ENCODE results near the gene STRC. TPM values are rescaled to one million over a fixed set of nuclear protein-coding genes. Genes with fewer than 3 reads are reported as not detected.

Gene STRC
- 1.6 TPM for total RNA-seq

GRCh38 chr15:43618700-43619099 is at the start of gene STRC:
Gene STRC (minus strand): TSS chr15:43618800. CDS start chr15:43618722, 78 bp downstream.

DNA sequence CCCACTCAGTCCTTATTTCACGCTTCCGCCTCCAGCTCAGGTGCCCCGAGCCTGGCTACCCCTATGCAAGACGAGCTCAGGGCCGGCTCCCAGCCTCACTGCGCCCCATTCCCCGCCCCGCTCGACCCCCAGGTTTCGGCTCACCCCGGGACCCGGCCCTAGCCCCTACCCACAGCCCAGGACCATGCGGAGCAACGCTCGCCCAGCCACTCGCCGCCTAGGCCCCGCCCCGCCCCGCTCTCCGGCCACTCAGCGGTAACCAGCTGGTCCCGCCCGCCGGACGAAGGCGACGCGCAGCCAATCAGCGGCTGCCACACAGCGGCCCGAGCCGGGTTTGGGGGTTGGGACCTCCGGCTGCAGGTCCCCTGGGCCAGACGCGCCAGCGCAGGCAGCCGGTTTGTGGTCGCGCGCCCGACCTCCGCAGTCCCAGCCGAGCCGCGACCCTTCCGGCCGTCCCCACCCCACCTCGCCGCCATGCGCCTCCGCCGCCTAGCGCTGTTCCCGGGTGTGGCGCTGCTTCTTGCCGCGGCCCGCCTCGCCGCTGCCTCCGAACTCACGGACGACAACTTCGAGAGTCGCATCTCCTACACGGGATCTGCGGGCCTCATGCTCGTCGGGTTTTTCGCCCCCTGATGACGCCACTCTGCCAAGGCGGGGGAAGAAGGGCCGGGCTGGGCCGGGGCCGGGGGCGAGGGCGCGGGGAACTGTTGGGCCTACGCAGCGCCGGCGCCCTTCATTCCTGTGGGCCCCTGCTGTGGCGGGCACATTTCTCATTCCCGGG is 30.2 kb upstream of the STRC start, which contains the start of gene CATSPER2:
CATSPER2 (minus strand) TSS at position 196 of the 781 bp plus-strand sequence. CDS start 783 bp downstream, outside the sequence.

DNA sequence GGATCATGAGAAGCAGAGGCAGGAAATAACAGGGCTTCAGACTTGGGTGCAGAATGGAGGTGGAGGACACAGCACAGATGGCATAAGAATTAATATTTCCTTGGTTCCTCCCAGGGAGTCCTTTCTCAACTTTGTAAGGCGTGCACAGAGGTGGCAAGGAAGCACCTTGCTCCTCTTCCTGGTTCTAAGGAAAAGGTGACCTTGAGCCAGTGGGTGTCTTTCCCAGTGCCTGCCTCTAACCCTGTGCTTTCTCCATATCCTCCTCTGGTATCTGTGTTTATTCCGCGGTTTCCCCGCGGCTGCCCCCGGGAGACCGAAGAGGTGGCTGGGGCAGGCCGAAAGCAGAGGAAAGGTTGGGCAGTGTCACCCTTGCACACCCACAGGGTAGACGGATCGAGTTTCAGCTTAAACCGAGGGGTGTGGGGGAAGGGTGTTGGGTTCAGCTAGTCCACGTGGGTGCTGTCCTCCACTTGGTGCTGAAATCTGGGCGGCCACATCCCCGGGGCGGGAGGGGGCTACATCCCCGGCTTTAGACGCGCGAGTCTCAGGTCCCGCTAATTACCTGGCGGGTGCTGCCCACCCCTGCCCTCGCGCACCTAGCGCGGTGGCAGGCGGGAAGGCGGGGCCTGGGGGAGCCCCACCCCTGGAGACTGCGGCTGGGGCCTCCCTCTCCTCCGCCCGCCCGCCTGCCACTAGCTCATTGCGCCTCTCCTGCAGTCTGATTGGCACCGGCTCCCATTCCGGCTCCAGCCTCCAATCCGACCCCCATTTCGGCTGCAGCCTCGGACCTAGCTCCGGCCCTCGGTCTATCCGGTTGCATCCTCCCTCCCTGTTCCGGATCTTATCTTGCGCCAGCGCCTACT is 25.0 kb downstream of the STRC start, which contains the start of gene CKMT1B:
CKMT1B (plus strand) TSS at position 700 of the 863 bp plus-strand sequence. CDS start 192 bp downstream, outside the sequence.

DNA sequence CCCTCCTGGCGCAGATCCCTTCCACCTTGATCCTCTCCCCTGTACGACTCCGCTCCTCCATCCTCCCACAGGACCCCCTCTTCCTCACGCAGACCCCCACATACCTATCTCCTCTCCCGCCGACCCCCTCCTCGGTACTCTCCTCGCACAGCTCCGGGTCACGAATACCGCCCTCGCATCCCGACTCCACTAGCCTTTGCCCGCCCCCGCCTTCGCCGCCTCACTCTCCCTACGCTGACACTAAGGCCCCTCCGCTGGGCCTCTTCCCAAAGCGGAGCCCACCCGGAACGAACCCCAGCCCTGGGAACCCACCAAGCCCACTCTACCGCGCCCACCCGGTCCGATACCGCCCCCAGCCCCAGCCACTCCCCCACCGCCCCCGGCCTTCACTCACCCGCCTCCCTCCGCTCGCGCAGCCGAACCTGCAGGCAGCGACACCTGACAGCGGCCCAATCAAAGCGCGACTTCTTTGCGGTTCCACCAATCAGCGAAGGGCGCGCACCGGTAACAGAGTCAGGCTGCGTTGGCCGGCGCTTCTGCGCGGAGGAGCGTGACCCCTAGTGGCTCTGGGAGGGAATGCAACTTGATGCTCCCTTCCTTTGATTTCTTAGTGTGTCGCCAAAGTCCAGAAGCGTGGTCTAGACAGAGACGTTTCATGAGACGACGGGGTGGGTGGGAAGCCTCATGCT is 28.7 kb downstream of the STRC start, which contains the start of gene PPIP5K1:
PPIP5K1 (minus strand) TSS at position 431 of the 689 bp plus-strand sequence. CDS start 5,704 bp downstream, outside the sequence.

Small RNAs within 50 kb of the gene (small RNA-seq; reads per million reads assigned to genes)
- gene PDIA3P2 (ENCODE audit: low replicate concordance) (not detected), gene RNU6-554P (ENCODE audit: low replicate concordance) (not detected), gene RNU6-610P (ENCODE audit: low replicate concordance) (not detected)

Other genes with a start within 250 kb of the STRC start
- gene ZSCAN29, start 247.8 kb downstream of the STRC start, total RNA-seq: 47.6 TPM
- gene TUBGCP4, start 247.7 kb downstream of the STRC start, total RNA-seq: 25.7 TPM
- gene TP53BP1, start 125.6 kb downstream of the STRC start, total RNA-seq: 258 TPM
- 48.2 TPM for gene MAP1A, start 101.2 kb downstream of the STRC start, total RNA-seq
- gene PPIP5K1, start 28.6 kb downstream of the STRC start, total RNA-seq: 99.2 TPM
- 11.9 TPM for gene CKMT1B, start 24.8 kb downstream of the STRC start, total RNA-seq
- gene CATSPER2, start 30.0 kb upstream of the STRC start, total RNA-seq: 18.2 TPM
- gene CKMT1A, start 75.1 kb upstream of the STRC start, total RNA-seq: 12.2 TPM
- gene PDIA3, start 127.6 kb upstream of the STRC start, total RNA-seq: 34.1 TPM
- 5.0 TPM for gene ELL3, start 158.2 kb upstream of the STRC start, total RNA-seq
- 62.3 TPM for gene SERF2, start 173.5 kb upstream of the STRC start, total RNA-seq
- gene SERINC4, start 181.4 kb upstream of the STRC start, total RNA-seq: not detected
- gene HYPK, start 181.8 kb upstream of the STRC start, total RNA-seq: 11.0 TPM
- 21.0 TPM for gene MFAP1, start 205.9 kb upstream of the STRC start, total RNA-seq
- gene WDR76, start 208.2 kb upstream of the STRC start, total RNA-seq: 17.2 TPM

Measured in parietal lobe (tissue), 2 donors.